ENCODE results near the gene SETBP1.

GRCh38 chr18:44700652-44701051 is 20.0 kb downstream of the SETBP1 start:
- TF ChIP-seq, protein P1, sequence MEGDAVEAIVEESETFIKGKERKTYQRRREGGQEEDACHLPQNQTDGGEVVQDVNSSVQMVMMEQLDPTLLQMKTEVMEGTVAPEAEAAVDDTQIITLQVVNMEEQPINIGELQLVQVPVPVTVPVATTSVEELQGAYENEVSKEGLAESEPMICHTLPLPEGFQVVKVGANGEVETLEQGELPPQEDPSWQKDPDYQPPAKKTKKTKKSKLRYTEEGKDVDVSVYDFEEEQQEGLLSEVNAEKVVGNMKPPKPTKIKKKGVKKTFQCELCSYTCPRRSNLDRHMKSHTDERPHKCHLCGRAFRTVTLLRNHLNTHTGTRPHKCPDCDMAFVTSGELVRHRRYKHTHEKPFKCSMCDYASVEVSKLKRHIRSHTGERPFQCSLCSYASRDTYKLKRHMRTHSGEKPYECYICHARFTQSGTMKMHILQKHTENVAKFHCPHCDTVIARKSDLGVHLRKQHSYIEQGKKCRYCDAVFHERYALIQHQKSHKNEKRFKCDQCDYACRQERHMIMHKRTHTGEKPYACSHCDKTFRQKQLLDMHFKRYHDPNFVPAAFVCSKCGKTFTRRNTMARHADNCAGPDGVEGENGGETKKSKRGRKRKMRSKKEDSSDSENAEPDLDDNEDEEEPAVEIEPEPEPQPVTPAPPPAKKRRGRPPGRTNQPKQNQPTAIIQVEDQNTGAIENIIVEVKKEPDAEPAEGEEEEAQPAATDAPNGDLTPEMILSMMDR (IDR thresholded peaks at IDR 0.05), result no peak
- TF ChIP-seq POLR2A (IDR thresholded peaks at IDR 0.05) (no peak), POLR2AphosphoS5 (IDR thresholded peaks at IDR 0.05) (peak in 1 of 3 donors; percentile 17), EP300 (IDR thresholded peaks at IDR 0.05; ENCODE audit: low read depth) (no peak)
